Naive thymus-derived CD8-positive, alpha-beta T cell (primary cell): ENCODE measurements around the gene HOXB5. TPM values are rescaled to one million over a fixed set of nuclear protein-coding genes. Genes with fewer than 3 reads are reported as not detected.
A peak's percentile ranks its signal among the peaks of the same experiment; 100 is the strongest.

ENCODE experiments used
- ATAC-seq, 2 donors: fragments of 150-1000 bp; cut with Tn5 transposase in 1 of 2; sonication (Bioruptor Pico), chemical (Tn5 transposase) in 1 of 2; 1 replicate in 1 of 2; 2 replicates in 1 of 2; pipeline ENCODE4 v1.10.0; 2021; ENCODE audit warnings: mild to moderate bottlenecking in 2 of 2, moderate library complexity in 2 of 2
- POLR2A ChIA-PET: fragments of 350-600 bp; sonication (Branson Sonifier 250); formaldehyde crosslinking; loops from one replicate; lab custom pipeline; 2021; ENCODE audit warnings: antibody characterized with exemption; lab: Charles Lee
- DNase-seq, 10 donors: peaks; one replicate each; pipeline versions ENCODE4 v3.0.0 to v3.0.0-alpha.2; 2020 to 2022
- H3K27ac Mint-ChIP-seq, 10 donors: one replicate each; pipeline ENCODE4 v1.8.0; 2020 to 2022; ENCODE audit warnings: mild to moderate bottlenecking in 10 of 10, mixed read lengths in 10 of 10, moderate library complexity in 4 of 10, inconsistent platforms in 1 of 10
- H3K27me3 Mint-ChIP-seq, 5 donors: one replicate each; pipeline ENCODE4 v1.8.0; 2021 to 2022; ENCODE audit warnings: mixed read lengths in 5 of 5
- H3K36me3 Mint-ChIP-seq, 3 donors: one replicate each; pipeline ENCODE4 v1.8.0; 2020 to 2022; ENCODE audit warnings: mixed read lengths in 3 of 3, mild to moderate bottlenecking in 2 of 3, inconsistent platforms in 1 of 3
- H3K4me1 Mint-ChIP-seq, 4 donors: one replicate each; pipeline ENCODE4 v1.8.0; 2021 to 2022; ENCODE audit warnings: mixed read lengths in 4 of 4
- H3K4me3 Mint-ChIP-seq, 10 donors: one replicate each; pipeline ENCODE4 v1.8.0; 2020 to 2022; ENCODE audit warnings: mild to moderate bottlenecking in 10 of 10, mixed read lengths in 10 of 10, moderate library complexity in 6 of 10, inconsistent platforms in 1 of 10
- H3K9me3 Mint-ChIP-seq, 9 donors: one replicate each; pipeline ENCODE4 v1.8.0; 2020 to 2022; ENCODE audit warnings: mixed read lengths in 9 of 9, mild to moderate bottlenecking in 3 of 9, inconsistent platforms in 1 of 9, moderate library complexity in 1 of 9
- polyA plus RNA-seq, 3 donors: library from polyadenylated mRNA; unstranded; fragments of 300-500 nt; fragmentation: Illumina TruSeq; gene quantifications; one replicate each; pipeline ENCODE4 v1.2.3, GENCODE V29; 2021
- total RNA-seq, 8 experiments: library from RNA in 2 of 8; stranded (reverse) in 2 of 8; gene quantifications; one replicate each; pipeline ENCODE4 v1.2.3 and lab custom pipeline; 2021 to 2026

HOXB5 gene
- total and polyA plus RNA-seq, 5 experiments from 2014 or later = not detected

DNA sequence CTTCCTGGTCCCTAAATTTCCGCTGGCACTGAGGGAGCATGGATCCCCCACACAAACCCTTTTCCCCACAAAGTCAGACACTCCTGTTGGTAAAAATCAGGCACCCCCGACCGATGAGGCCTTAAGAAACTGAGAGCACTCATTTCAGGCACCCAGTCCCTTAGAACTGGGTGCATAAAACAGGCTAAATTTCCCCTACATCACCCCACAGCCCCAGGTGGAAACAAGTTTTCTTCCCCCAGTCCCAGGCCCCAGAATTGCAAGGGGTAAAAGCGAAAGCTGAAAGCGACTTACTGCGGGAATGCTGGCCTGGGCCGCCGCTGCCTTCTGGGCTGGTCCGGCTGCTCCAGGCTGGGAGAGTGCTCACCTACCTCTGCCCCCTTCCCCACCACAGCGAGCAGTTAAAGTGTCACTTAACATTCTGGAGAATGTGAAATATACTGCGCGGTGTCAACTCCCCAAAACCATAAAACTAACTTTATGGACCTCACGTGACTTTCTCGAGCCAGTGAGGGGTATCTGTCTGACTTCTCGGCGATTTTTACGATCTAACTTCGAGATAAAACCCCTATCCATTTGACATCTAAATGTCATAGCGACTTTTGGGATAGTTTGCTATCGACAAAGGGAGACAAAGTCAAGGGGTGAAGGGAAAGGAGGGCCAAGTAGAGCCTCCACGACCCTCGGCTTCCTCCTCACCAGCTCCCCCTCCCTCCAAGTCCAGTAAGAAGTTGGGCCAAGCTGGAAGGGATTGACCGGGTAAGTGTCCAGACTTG lies 3.6 kb downstream of the HOXB5 start, which contains the start of gene HOXB3:
Gene HOXB3 (minus strand): TSS at position 411 of the 776 bp plus-strand sequence. CDS start 37,767 bp downstream, outside the sequence.
- ATAC-seq (no peak), DNase-seq (no peak)
- peak within 1 kb of the TSS in 1 of 10 donors; percentile 48 for H3K27ac Mint-ChIP-seq
- H3K27me3 Mint-ChIP-seq = peaks cover 53 to 100% (median 76%) of the 10 kb centered on the region in 5 donors
- POLR2A ChIA-PET = no interaction called here
- H3K4me1 Mint-ChIP-seq = peaks cover 26 to 47% (median 39%) of the 10 kb centered on the region in 4 donors
- H3K36me3 Mint-ChIP-seq = peaks cover 0 to under 1% (median 0%) of the 10 kb centered on the region in 3 donors
- H3K9me3 Mint-ChIP-seq = no peaks in the 10 kb centered on the region
- H3K4me3 Mint-ChIP-seq = peak within 1 kb of the TSS in 3 of 10 donors; percentile 28 to 54 (median 36)

DNA sequence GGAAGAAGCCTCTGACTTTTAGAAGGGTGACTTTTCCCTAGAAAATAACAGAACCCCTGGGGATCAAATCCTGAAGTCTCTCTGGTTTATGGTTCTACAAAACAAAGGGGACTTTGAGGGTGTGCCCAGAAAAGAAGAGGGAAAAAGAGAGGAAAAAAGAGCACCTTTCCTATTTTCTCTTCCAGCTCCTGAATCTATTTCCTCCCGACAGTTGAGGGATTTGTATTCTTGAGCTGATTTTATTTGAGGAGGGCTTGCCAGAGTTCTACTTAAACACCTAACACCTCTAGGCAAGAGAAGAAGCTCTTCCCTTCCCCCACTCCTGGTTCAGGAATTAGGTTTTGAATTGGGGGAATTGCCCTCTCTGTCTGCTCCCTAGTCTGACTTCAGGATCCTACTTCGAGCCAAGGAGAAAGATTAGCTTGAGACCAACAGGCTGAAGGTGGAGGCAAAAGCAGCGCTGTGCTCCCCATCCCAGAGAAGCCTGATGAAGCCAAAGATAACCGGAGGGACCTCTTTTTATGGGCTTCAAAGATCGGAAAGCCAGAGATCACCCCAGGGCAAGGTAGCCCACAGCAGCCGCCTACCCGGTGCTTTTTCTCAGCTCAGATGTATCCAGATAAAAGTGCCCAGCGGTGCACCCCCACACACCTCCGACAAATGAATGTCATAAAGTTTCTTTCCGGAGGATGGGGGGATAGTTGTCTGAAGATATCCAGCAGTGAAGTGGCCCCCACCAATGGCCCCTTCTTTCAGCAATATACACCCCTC lies 4.3 kb downstream of the HOXB5 start:
- H3K9me3 Mint-ChIP-seq = no peaks in the 10 kb centered on the region
- H3K27ac Mint-ChIP-seq = no peak overlapping the region
- no peak for DNase-seq
- peaks cover 28 to 52% (median 40%) of the 10 kb centered on the region in 4 donors for H3K4me1 Mint-ChIP-seq
- peaks cover 0 to 3% (median 0%) of the 10 kb centered on the region in 3 donors for H3K36me3 Mint-ChIP-seq
- no peak for ATAC-seq
- H3K27me3 Mint-ChIP-seq = peaks cover 56 to 100% (median 78%) of the 10 kb centered on the region in 5 donors
- POLR2A ChIA-PET = interaction anchor here (0.9 kb wide), 1 partner anchor 88 kb away, joined by 3 read pairs; no protein-coding TSS in a partner anchor
- H3K4me3 Mint-ChIP-seq = peak overlapping the region in 1 of 10 donors; percentile 36

DNA sequence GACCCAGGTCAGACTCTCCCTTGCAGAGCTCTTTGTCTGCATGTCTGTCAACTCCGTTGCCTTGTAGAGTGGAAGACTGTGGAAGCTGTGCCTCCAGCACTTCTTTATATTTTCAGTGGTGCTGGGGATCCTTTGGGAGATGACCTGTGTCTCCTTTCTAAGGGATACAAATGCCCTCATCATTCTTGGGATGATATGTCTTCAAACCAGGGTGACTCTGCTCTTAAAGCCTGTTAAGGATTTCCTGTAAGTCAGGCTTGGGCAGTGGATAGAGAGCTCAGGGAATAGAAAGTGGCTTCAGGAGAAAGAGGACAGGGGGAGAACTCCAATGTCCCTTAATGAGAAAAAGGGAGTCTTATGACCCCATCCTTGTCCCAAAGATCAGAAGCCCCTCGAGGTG lies 5.1 kb downstream of the HOXB5 start:
- DNase-seq (no peak), ATAC-seq (no peak)
- peaks cover 22 to 45% (median 38%) of the 10 kb centered on the region in 4 donors for H3K4me1 Mint-ChIP-seq
- H3K4me3 Mint-ChIP-seq = peak overlapping the region in 1 of 10 donors; percentile 8
- POLR2A ChIA-PET = interaction anchor here (0.6 to 0.9 kb wide), 2 partner anchors 87 to 1233 kb away, joined by 3 read pairs; no protein-coding TSS in a partner anchor
- H3K27me3 Mint-ChIP-seq = peaks cover 54 to 100% (median 84%) of the 10 kb centered on the region in 5 donors
- H3K27ac Mint-ChIP-seq = no peak overlapping the region
- H3K9me3 Mint-ChIP-seq = no peaks in the 10 kb centered on the region
- H3K36me3 Mint-ChIP-seq = peaks cover 0 to 3% (median 0%) of the 10 kb centered on the region in 3 donors

DNA sequence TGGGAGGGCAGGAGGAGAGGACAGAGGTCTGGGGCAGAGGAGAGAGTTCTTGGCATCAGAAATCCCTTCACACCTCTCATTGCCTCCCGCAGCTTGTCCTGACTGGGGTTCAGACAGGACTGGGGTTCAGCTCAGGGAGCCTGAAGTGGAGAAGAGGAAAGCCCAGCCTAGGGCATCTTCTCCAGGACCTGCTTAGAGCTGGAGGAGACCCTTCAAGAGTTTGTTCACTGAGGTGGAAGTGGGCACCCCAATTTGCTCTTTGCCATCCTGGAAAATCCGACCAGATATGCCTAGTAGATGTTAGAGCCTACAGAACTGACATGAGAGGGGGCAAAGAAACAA lies 5.5 kb downstream of the HOXB5 start:
- no peaks in the 10 kb centered on the region for H3K9me3 Mint-ChIP-seq
- peaks cover 0 to 3% (median 0%) of the 10 kb centered on the region in 3 donors for H3K36me3 Mint-ChIP-seq
- H3K27ac Mint-ChIP-seq = no peak overlapping the region
- H3K4me3 Mint-ChIP-seq = no peak overlapping the region
- POLR2A ChIA-PET = interaction anchor here (0.6 to 0.9 kb wide), 2 partner anchors 236 to 1234 kb away, joined by 3 read pairs; no protein-coding TSS in a partner anchor
- DNase-seq (no peak), ATAC-seq (no peak)
- peaks cover 20 to 40% (median 33%) of the 10 kb centered on the region in 4 donors for H3K4me1 Mint-ChIP-seq
- peaks cover 56 to 100% (median 86%) of the 10 kb centered on the region in 5 donors for H3K27me3 Mint-ChIP-seq

DNA sequence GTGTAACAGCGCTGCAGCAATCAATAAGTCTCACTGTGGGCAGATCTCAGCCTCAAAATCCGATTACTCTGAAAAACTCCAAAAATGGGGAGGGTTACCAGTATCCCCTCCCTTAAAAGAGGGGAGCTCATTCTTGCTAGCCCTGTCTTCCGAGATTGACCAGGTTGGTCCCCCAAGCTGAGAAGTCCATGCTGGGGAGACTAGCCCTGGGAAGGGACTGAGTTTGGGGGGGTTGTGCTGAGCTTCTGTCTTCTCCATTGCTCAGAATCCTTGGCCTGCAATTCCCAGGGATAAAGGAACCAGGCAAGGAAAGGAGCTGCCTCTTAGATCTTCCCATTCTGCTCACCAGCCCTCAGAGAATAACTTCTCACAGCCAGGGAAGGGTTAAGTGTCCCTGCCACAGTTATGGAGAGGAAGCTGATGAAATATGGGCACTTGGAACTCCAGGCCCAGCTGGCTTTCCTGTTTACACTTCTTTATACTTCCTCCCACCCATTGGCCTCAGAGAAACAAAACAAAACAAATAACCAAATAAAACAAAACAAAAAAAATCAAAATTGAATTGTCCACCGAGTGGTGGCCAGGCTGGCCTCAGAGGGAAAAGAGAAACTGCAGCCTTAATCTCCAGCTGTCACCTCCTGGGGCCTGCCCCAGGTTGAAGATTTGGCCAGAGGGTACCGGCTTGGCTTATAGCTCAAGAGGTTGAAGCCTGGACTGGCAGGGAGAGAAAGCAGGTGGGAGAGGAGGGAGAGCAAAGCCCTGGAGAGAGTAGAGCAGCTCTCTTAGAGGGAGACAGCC lies 6.1 kb downstream of the HOXB5 start:
- H3K27ac Mint-ChIP-seq = peak overlapping the region in 1 of 10 donors; percentile 44
- no peak for ATAC-seq
- H3K9me3 Mint-ChIP-seq = no peaks in the 10 kb centered on the region
- H3K36me3 Mint-ChIP-seq = peaks cover 0 to 3% (median 0%) of the 10 kb centered on the region in 3 donors
- DNase-seq = no peak
- POLR2A ChIA-PET = interaction anchor here (0.5 to 0.9 kb wide), 5 partner anchors 9 to 1234 kb away, joined by 3 read pairs; partner anchors contain the start of gene HOXB4
- peaks cover 16 to 36% (median 31%) of the 10 kb centered on the region in 4 donors for H3K4me1 Mint-ChIP-seq
- peak overlapping the region in 3 of 10 donors; percentile 0 to 49 (median 10) for H3K4me3 Mint-ChIP-seq
- peaks cover 57 to 100% (median 86%) of the 10 kb centered on the region in 5 donors for H3K27me3 Mint-ChIP-seq

DNA sequence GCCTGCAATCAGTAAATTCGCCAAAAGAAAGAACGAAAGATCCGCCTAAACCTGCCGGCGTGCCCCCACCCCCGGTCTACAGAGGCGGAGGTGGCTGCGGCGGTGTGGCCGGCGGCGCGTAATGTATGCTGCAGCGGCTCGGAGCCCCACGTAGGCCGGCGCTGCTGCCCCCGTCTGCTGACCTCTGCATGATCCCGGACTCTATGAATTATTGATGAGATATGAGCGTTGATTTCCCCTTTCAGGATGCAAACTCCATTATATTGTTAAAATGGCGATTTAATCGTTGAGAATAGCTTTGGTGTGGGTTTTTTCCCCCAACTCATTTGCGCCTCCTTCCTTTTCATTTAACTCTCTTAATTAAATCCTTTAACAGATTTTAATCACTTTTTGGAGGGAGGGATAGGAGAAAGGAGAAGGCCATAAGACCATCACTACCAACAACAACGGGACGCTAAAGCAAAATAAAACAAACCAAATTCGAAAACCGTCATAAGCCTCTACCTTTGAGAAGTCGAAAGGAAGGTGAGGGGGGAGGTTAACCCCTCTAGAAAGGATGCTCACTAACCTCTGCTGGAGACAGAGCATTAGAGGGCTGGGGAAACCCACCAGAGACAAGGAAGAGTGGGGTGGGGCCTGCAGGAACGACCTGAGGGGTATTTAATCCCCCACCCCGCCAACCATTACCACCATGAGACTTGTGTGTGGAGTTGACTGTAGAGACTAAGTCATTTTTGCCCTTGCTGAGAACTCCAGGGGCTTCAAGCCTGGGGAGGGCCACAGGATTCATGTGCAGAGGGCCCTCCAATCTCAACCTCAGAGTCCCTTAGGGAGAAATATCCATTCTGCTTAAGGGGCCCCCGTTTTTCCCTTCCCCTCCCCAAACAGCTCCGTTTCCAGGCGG lies 7.0 kb downstream of the HOXB5 start:
- Mint-ChIP-seq H3K36me3 (peaks cover 0 to 3% (median 0%) of the 10 kb centered on the region in 3 donors), H3K27ac (peak overlapping the region in 3 of 10 donors; percentile 2 to 62 (median 34)), H3K4me3 (peak overlapping the region; percentile 86 to 97 (median 92)), H3K27me3 (peaks cover 59 to 100% (median 88%) of the 10 kb centered on the region in 5 donors), H3K9me3 (no peaks in the 10 kb centered on the region), H3K4me1 (peaks cover 16 to 39% (median 32%) of the 10 kb centered on the region in 4 donors)
- POLR2A ChIA-PET = interaction anchor here (0.5 to 0.9 kb wide), 3 partner anchors 9 to 278 kb away, joined by 3 read pairs; partner anchors contain the start of gene HOXB4
- no peak for ATAC-seq
- peak in 1 of 10 donors; percentile 31 for DNase-seq

DNA sequence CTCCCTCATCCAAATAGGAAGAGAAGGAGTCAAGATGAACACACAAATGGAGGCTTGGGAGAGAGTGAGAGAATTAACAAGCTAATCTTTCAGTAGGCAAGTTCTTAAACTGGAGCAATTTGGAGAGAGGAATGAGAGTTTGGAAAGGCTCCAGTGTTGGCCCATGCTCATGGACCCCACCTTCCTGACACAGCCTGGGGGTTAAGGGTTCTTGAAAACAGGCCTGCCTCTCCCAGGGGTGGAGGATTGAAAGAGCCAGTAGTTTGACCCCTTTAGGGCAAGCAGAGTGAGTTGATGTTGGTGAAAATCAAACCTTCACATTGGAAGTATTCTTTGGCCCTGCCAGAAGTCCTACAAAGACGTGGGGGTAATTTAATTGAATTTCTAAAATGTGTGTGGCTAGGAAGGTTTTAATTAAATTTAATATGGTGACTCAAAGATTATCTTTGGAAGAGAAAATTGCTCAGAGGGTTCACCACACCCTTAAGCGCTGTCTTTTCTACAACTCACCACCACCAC lies 9.3 kb downstream of the HOXB5 start:
- POLR2A ChIA-PET = interaction anchor here (1.6 kb wide), 1 partner anchor 91 kb away, joined by 4 read pairs; no protein-coding TSS in a partner anchor
- no peak for ATAC-seq

DNA sequence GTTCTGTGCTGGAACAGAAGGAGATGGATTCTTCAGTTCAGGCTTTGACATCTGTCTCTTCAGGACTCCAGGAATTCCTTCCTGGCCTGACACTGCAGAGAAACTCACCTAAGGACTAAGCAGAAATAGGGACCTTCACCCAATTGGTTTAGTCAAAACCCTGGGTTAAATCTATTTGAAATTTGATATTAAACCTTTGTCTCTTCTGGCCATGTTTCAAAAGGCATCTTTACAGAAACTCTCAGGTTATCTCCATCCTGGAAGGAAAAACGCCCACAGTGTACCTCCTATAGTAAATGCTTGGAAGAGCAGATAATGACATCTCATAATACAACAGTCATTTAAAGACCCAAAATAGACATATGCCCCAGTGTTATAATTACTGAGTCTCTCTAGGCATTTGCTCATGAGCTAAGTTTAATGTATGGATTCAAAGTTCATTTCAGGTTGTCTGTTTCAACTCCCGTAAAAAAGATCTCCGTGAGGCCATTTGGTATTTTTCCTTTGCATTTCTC lies 9.8 kb downstream of the HOXB5 start:
- DNase-seq = no peak
- Mint-ChIP-seq H3K9me3 (no peaks in the 10 kb centered on the region), H3K4me3 (peak overlapping the region in 3 of 10 donors; percentile 10 to 24 (median 24)), H3K4me1 (peaks cover 22 to 54% (median 47%) of the 10 kb centered on the region in 4 donors), H3K27me3 (peaks cover 63 to 100% (median 93%) of the 10 kb centered on the region in 5 donors), H3K27ac (no peak overlapping the region), H3K36me3 (peaks cover 0 to 3% (median 0%) of the 10 kb centered on the region in 3 donors)
- POLR2A ChIA-PET = interaction anchor here (1.3 to 1.6 kb wide), 3 partner anchors 36 to 91 kb away, joined by 4 read pairs; no protein-coding TSS in a partner anchor
- no peak for ATAC-seq

More for the DNA sequence above, 9.3 kb downstream of the HOXB5 start:
- Mint-ChIP-seq H3K4me3 (peak overlapping the region in 5 of 10 donors; percentile 10 to 40 (median 26)), H3K27me3 (peaks cover 60 to 100% (median 91%) of the 10 kb centered on the region in 5 donors), H3K9me3 (no peaks in the 10 kb centered on the region), H3K27ac (no peak overlapping the region), H3K4me1 (peaks cover 18 to 48% (median 42%) of the 10 kb centered on the region in 4 donors), H3K36me3 (peaks cover 0 to 3% (median 0%) of the 10 kb centered on the region in 3 donors)
- no peak for DNase-seq

DNA sequence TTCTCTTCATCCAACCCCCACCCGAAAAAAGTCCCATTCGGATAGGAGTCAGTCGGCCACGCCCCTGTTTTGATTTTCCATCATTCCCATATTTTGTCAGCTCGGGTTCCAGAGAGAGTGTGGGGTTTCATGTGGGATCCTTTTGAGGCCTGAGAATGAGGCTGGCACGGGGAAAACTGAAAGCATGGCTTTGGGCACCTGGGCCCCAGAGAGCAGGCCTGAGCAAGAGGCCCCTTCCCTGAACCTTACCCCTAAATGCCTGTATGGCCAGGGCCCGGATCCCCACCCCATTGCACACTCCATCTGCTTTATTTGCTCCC lies 10.9 kb downstream of the HOXB5 start:
- peak overlapping the region; percentile 49 to 87 (median 68) for H3K4me3 Mint-ChIP-seq
- no peaks in the 10 kb centered on the region for H3K9me3 Mint-ChIP-seq
- POLR2A ChIA-PET = interaction anchor here (1.3 to 1.6 kb wide), 2 partner anchors 35 to 43 kb away, joined by 4 read pairs; no protein-coding TSS in a partner anchor
- ATAC-seq (no peak), DNase-seq (no peak)
- no peak overlapping the region for H3K27ac Mint-ChIP-seq
- H3K4me1 Mint-ChIP-seq = peaks cover 24 to 60% (median 52%) of the 10 kb centered on the region in 4 donors
- H3K36me3 Mint-ChIP-seq = peaks cover 0 to 3% (median 0%) of the 10 kb centered on the region in 3 donors
- H3K27me3 Mint-ChIP-seq = peaks cover 55 to 96% (median 85%) of the 10 kb centered on the region in 5 donors
